IPS DF 19.7 (cell line): Measurements from ENCODE around the gene ELOVL5.
"Not testable (repeated sequence)": the region's sequence is repeated elsewhere in the genome, so short reads cannot be mapped to it uniquely, and the experiment has no call there.

Experiments used
- DNase-seq: peaks from one replicate; pipeline ENCODE4 v3.0.0-alpha.2; 2013; ENCODE audit warnings: low read depth, low spot score

The ELOVL5 gene

GRCh38 chr6:53359095-53359842, 10.5 kb upstream of the ELOVL5 start:
- DNase-seq: peak; percentile 83

GRCh38 chr6:53358440-53359094, 9.8 kb upstream of the ELOVL5 start:
- DNase-seq: no peak

- no peak for DNase-seq
These were observed 9.0 kb upstream of the ELOVL5 start for GRCh38 chr6:53357576-53358360.

GRCh38 chr6:53353624-53354023, 4.9 kb upstream of the ELOVL5 start:
- no peak for DNase-seq

- no peak for DNase-seq
These were observed 3.6 kb upstream of the ELOVL5 start for GRCh38 chr6:53352360-53352759.

GRCh38 chr6:53349209-53349693, 501 bp upstream of the ELOVL5 start:
- no peak for DNase-seq

- DNase-seq: no peak
These were observed 804 bp downstream of the ELOVL5 start for GRCh38 chr6:53347921-53348370.

- no peak for DNase-seq
These were observed 1.4 kb downstream of the ELOVL5 start for GRCh38 chr6:53347250-53347920.

GRCh38 chr6:53346049-53346448, 2.7 kb downstream of the ELOVL5 start:
- not testable (repeated sequence) for DNase-seq

GRCh38 chr6:53344969-53345368, 3.8 kb downstream of the ELOVL5 start:
- no peak for DNase-seq

- no peak for DNase-seq
These were observed 5.7 kb downstream of the ELOVL5 start for GRCh38 chr6:53343092-53343491.

- DNase-seq: no peak
These were observed 6.5 kb downstream of the ELOVL5 start for GRCh38 chr6:53342217-53342616.

- no peak for DNase-seq
These were observed 8.2 kb downstream of the ELOVL5 start for GRCh38 chr6:53340536-53340935.

- DNase-seq: no peak
These were observed 9.3 kb downstream of the ELOVL5 start for GRCh38 chr6:53339424-53339823.

GRCh38 chr6:53338304-53338703, 10.4 kb downstream of the ELOVL5 start:
- DNase-seq: no peak

- DNase-seq: no peak
These were observed 12.7 kb downstream of the ELOVL5 start for GRCh38 chr6:53336070-53336469.

- DNase-seq: no peak
These were observed 13.3 kb downstream of the ELOVL5 start for GRCh38 chr6:53335224-53335994.

- no peak for DNase-seq
These were observed 15.0 kb downstream of the ELOVL5 start for GRCh38 chr6:53333439-53334408.

GRCh38 chr6:53331678-53332077, 17.1 kb downstream of the ELOVL5 start:
- no peak for DNase-seq

GRCh38 chr6:53330137-53330536, 18.6 kb downstream of the ELOVL5 start:
- no peak for DNase-seq
